Panc1 (cell line): ENCODE results near the gene MRPS18A. TPM values are rescaled to one million over a fixed set of nuclear protein-coding genes. Genes with fewer than 3 reads are reported as not detected.
A peak's percentile ranks its signal among the peaks of the same experiment; 100 is the strongest.
"Not testable (repeated sequence)": the region's sequence is repeated elsewhere in the genome, so short reads cannot be mapped to it uniquely, and the experiment has no call there.

Experiments used
- ATAC-seq: fragments of 200-7000 bp; cut with Tn5 transposase; 2 replicates; pipeline ENCODE4 v1.9.1; 2020; ENCODE audit warnings: mild to moderate bottlenecking, moderate library complexity
- BruUV-seq: library from RNA; stranded (reverse); fragments of 400-500 nt; replicated peaks from 2 replicates; lab custom pipeline; 2021; lab: Mats Ljungman, UMichigan
- CTCF ChIA-PET: fragments of 300-600 bp; sonication (Branson Sonifier 250); formaldehyde crosslinking; loops from one replicate; lab custom pipeline; 2022; ENCODE audit warnings: antibody characterized with exemption; lab: Charles Lee
- POLR2A ChIA-PET: fragments of 300-600 bp; sonication (Branson Sonifier 250); formaldehyde crosslinking; loops from one replicate; lab custom pipeline; 2022; ENCODE audit warnings: antibody characterized with exemption; lab: Charles Lee
- DNase-seq: peaks from one replicate; pipeline ENCODE4 v3.0.0-alpha.2; 2010; ENCODE audit warnings: low read depth, low spot score
- H3K27ac ChIP-seq: 2 replicates; pipeline ENCODE4 v1.5.1; 2011; ENCODE audit warnings: mild to moderate bottlenecking, low read length, inconsistent platforms
- H3K27me3 ChIP-seq: fragments of 200-500 bp; sonication (Bioruptor generic); 2 replicates; pipeline ENCODE4 v1.6.0; 2014; ENCODE audit warnings: low read length, inconsistent platforms; ENCODE audit not compliant: control insufficient read depth, insufficient read depth
- H3K36me3 ChIP-seq: fragments of 200-500 bp; sonication (Bioruptor generic); 2 replicates; pipeline ENCODE4 v1.5.1; 2014; ENCODE audit warnings: inconsistent platforms, mild to moderate bottlenecking, low read length, moderate library complexity; ENCODE audit not compliant: control insufficient read depth, insufficient read depth
- H3K4me1 ChIP-seq: 2 replicates; pipeline ENCODE4 v1.5.1; 2011; ENCODE audit warnings: inconsistent platforms, mild to moderate bottlenecking, low read length, moderate library complexity; ENCODE audit not compliant: control insufficient read depth, insufficient read depth
- H3K4me3 ChIP-seq, 2 experiments: 2 replicates each; pipeline ENCODE4 v1.5.1; 2011 to 2012; ENCODE audit warnings: low read depth in 2 of 2, low read length in 2 of 2, mild to moderate bottlenecking in 2 of 2, inconsistent platforms in 1 of 2, moderate library complexity in 1 of 2
- H3K9me3 ChIP-seq: fragments of 200-500 bp; sonication (Bioruptor generic); 2 replicates; pipeline ENCODE4 v1.5.1; 2014; ENCODE audit warnings: low read depth, mild to moderate bottlenecking, inconsistent platforms, low read length, moderate library complexity; ENCODE audit not compliant: control insufficient read depth, insufficient read depth
- POLR2AphosphoS5 ChIP-seq: IDR thresholded peaks from 2 replicates; pipeline ENCODE4 v1.6.1; 2012; ENCODE audit warnings: mild to moderate bottlenecking, low read depth, low read length, moderate library complexity
- REST ChIP-seq, 2 experiments: IDR thresholded peaks; 2 replicates each; pipeline ENCODE4 v1.6.1; 2011 to 2012; ENCODE audit warnings: low read depth in 2 of 2, control low read depth in 1 of 2, low read length in 1 of 2, mild to moderate bottlenecking in 1 of 2, moderate library complexity in 1 of 2; ENCODE audit not compliant: insufficient read depth in 1 of 2
- SIN3A ChIP-seq: IDR thresholded peaks from 2 replicates; pipeline ENCODE4 v1.6.1; 2012; ENCODE audit warnings: low read depth, mild to moderate bottlenecking, low read length, moderate library complexity, borderline replicate concordance; ENCODE audit not compliant: insufficient read depth
- TCF7L2 ChIP-seq: IDR thresholded peaks from 2 replicates; pipeline ENCODE4 v1.6.1; 2011; ENCODE audit warnings: mild to moderate bottlenecking, low read depth, low read length, inconsistent platforms
- in situ Hi-C: cut with HindIII; loops from 2 replicates; pipeline ENCODE4 v1.10.0; 2016; ENCODE audit warnings: low sequenced_read_pairs, low pct_unique_long_range_greater_than_20kb
- intact Hi-C: fragments of 100-400 bp; cut with micrococcal nuclease; formaldehyde crosslinking; loops from one replicate; pipeline ENCODE4 v1.10.0; 2022; ENCODE audit not compliant: unreplicated experiment
- total RNA-seq: library from RNA; stranded (reverse); gene quantifications from one replicate; pipeline ENCODE4 v1.2.1, GENCODE V29; 2021; ENCODE audit not compliant: unreplicated experiment
- TF ChIP-seq, protein P1 (sequence below): fragments of 450-650 bp; IDR thresholded peaks from 2 replicates; pipeline ENCODE4 v1.5.1; 2017; ENCODE audit warnings: mild to moderate bottlenecking

The MRPS18A gene
- total RNA-seq, 1 experiment from 2014 or later, result 45.8 TPM

DNA sequence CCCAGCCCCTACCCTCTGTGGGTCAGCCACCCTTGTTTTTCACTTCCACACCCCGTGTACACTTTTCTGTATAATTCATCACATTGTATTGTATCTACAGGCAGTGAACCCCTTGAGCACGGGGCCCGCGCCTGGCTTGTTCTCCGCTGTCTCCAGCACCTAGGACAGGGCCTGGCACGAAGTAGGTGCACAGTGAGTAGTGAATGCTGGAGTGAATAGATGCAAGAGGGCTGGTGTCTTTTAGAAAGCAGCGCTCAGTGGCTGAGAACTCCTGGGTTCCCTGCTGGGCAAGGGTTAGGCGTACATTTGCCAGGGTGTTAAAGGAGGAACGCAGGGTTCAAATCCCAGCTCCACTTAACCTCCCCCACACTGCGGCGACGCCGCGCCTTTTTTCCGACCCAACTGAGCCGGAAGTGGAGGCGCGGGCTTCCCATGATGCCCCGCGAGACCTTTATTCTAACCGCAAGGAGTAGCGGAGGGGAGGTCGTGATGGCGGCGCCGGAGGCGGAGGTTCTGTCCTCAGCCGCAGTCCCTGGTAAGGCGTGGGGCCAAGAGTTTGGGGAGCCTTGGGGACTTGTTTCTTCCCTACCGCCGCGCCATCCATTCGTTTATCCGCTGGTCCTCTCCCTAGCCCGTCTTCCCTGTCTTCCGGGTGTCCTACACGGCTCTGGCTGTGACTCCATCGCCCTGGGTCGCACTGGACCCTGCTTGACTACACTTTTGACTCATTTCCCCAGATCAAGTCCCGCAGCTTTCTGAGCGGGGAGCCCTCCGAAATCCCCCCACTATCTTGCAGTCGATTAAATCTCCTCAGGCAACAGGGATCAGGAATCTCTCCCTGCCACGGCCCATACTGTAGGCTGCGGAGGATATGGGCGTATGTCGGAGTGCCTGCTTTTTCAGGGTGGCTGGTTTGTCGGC lies 51.9 kb downstream of the MRPS18A start, which contains the start of gene MAD2L1BP:
TSS of gene MAD2L1BP (plus strand) at position 454 of the 921 bp plus-strand sequence. CDS start at position 490, 36 bp downstream.
- ChIA-PET POLR2A (interaction anchor here (0.5 kb wide), 2 partner anchors 58 to 69 kb away, joined by 4 read pairs; no protein-coding TSS in a partner anchor), CTCF (no interaction called here)
- BruUV-seq, result no TSS peak
- intact Hi-C loops, result no loop called here
- peaks cover 6% of the 10 kb centered on the region for H3K36me3 ChIP-seq
- H3K4me1 ChIP-seq, result peaks cover 13% of the 10 kb centered on the region
- H3K4me3 ChIP-seq, result peak within 1 kb of the TSS; percentile 84 to 86
- ATAC-seq, result peak; percentile 95
- H3K27me3 ChIP-seq, result no peaks in the 10 kb centered on the region
- peak within 1 kb of the TSS; percentile 95 for H3K27ac ChIP-seq
- no peak for DNase-seq
- peak; percentile 92; the same call in 1 of the 2 replicates for TF ChIP-seq SIN3A
- TF ChIP-seq POLR2AphosphoS5, result peak; percentile 96
- TF ChIP-seq REST (IDR thresholded peaks at IDR 0.05; ENCODE audit: insufficient read depth in 1 of 2, low read depth in 2 of 2, low read length in 1 of 2), result peak; percentile 92 to 95
- TF ChIP-seq, protein P1, sequence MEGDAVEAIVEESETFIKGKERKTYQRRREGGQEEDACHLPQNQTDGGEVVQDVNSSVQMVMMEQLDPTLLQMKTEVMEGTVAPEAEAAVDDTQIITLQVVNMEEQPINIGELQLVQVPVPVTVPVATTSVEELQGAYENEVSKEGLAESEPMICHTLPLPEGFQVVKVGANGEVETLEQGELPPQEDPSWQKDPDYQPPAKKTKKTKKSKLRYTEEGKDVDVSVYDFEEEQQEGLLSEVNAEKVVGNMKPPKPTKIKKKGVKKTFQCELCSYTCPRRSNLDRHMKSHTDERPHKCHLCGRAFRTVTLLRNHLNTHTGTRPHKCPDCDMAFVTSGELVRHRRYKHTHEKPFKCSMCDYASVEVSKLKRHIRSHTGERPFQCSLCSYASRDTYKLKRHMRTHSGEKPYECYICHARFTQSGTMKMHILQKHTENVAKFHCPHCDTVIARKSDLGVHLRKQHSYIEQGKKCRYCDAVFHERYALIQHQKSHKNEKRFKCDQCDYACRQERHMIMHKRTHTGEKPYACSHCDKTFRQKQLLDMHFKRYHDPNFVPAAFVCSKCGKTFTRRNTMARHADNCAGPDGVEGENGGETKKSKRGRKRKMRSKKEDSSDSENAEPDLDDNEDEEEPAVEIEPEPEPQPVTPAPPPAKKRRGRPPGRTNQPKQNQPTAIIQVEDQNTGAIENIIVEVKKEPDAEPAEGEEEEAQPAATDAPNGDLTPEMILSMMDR, result no peak
- peak; percentile 98 for TF ChIP-seq TCF7L2
- H3K9me3 ChIP-seq, result no peaks in the 10 kb centered on the region
- in situ Hi-C loops, result no loop called here

DNA sequence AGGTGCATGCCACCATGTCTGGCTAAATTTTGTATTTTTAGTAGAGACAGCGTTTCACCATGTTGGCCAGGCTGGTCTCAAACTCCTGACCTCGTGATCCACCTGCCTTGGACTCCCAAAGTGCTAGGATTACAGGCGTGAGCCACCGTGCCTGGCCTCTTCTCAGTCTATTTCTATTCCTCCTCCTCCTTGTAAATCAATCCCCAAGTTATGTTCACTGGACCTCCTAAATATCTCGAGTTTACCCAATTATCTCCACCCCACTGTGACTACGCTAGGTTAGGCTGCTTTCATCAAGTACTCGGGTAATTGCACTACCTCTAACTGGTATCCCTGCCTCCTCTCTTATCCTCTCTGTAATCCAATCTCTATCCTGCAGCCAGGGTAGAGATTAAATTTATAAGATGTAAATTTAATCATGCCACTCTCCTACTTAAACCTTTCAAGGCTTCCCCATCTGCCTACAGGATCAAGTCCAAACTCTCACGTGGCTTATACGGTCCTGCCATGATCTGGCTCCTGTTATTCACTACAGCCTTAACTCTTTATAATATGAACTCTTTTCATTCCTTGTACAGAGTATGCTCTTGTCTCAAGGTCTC lies 52.8 kb downstream of the MRPS18A start:
- TF ChIP-seq POLR2AphosphoS5 (no peak), TCF7L2 (no peak), REST (IDR thresholded peaks at IDR 0.05; ENCODE audit: insufficient read depth in 1 of 2, low read depth in 2 of 2, low read length in 1 of 2) (no peak), SIN3A (no peak)
- TF ChIP-seq, protein P1, result no peak
- BruUV-seq, result no TSS peak
- in situ Hi-C loops (no loop called here), intact Hi-C loops (no loop called here)
- Histone ChIP-seq H3K27ac (peak overlapping the region; percentile 95), H3K4me1 (peaks cover 20% of the 10 kb centered on the region), H3K4me3 (peak overlapping the region in 1 of 2 experiments; percentile 84; a peak in 2 of 4 replicates), H3K27me3 (no peaks in the 10 kb centered on the region), H3K9me3 (no peaks in the 10 kb centered on the region), H3K36me3 (peaks cover 6% of the 10 kb centered on the region)
- ChIA-PET POLR2A (interaction anchor here (0.5 kb wide), 2 partner anchors 59 to 70 kb away, joined by 4 read pairs; no protein-coding TSS in a partner anchor), CTCF (no interaction called here)
- no peak; the same call in 1 of the 2 replicates for ATAC-seq
- no peak for DNase-seq

DNA sequence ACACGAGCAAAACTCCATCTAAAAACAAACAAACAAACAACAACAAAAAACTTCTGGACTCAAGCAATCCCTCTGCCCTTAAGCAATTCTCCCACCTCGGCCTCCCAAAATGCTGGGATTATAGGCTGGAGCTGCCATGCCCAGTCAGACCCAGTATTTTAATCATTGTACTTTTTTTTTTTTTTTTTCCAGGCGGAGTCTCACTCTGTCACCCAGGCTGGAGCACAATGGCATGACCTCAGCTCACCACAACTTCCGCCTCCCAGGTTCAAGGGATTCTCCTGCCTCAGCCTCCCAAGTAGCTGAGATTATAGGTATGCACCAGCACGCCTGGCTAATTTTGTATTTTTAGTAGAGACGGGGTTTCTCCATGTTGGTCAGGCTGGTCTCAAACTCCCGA lies 54.6 kb downstream of the MRPS18A start:
- H3K9me3 ChIP-seq, H3K27ac ChIP-seq, BruUV-seq, H3K36me3 ChIP-seq, intact Hi-C loops, in situ Hi-C loops, CTCF ChIA-PET, DNase-seq, H3K27me3 ChIP-seq, H3K4me3 ChIP-seq, ATAC-seq: not testable (repeated sequence)
- peaks cover 20% of the 10 kb centered on the region for H3K4me1 ChIP-seq
- POLR2A ChIA-PET, result interaction anchor here (0.7 kb wide), 1 partner anchor 961 kb away, joined by 7 read pairs; no protein-coding TSS in a partner anchor
